SIG-M5 (cell line): Measurements from ENCODE around the gene SFXN5.
"Not testable (repeated sequence)": the region's sequence is repeated elsewhere in the genome, so short reads cannot be mapped to it uniquely, and the experiment has no call there.

Experiments used
- DNase-seq: peaks from one replicate; lab custom pipeline; 2025; lab: John Stamatoyannopoulos, UW

The SFXN5 gene

GRCh38 chr2:73100956-73101355 lies 29.4 kb upstream of the SFXN5 start:
- no peak for DNase-seq

GRCh38 chr2:73099486-73099885 lies 28.0 kb upstream of the SFXN5 start:
- no peak for DNase-seq

GRCh38 chr2:73095910-73096309 lies 24.4 kb upstream of the SFXN5 start:
- DNase-seq: no peak

- DNase-seq: not testable (repeated sequence)
Measured at GRCh38 chr2:73093601-73094218, 22.2 kb upstream of the SFXN5 start.

GRCh38 chr2:73092146-73092783 lies 20.8 kb upstream of the SFXN5 start:
- no peak for DNase-seq

GRCh38 chr2:73091696-73092095 lies 20.2 kb upstream of the SFXN5 start:
- DNase-seq: no peak

GRCh38 chr2:73091164-73091563 lies 19.7 kb upstream of the SFXN5 start:
- no peak for DNase-seq

- no peak for DNase-seq
Measured at GRCh38 chr2:73089270-73090030, 17.9 kb upstream of the SFXN5 start.

GRCh38 chr2:73088703-73089102 lies 17.2 kb upstream of the SFXN5 start:
- no peak for DNase-seq

- no peak for DNase-seq
Measured at GRCh38 chr2:73088211-73088610, 16.7 kb upstream of the SFXN5 start.

- no peak for DNase-seq
Measured at GRCh38 chr2:73087311-73087710, 15.8 kb upstream of the SFXN5 start.

- no peak for DNase-seq
Measured at GRCh38 chr2:73085691-73086090, 14.2 kb upstream of the SFXN5 start.

- DNase-seq: no peak
Measured at GRCh38 chr2:73084971-73085370, 13.5 kb upstream of the SFXN5 start.

GRCh38 chr2:73083886-73084800 lies 12.6 kb upstream of the SFXN5 start:
- no peak for DNase-seq

GRCh38 chr2:73082523-73083410 lies 11.3 kb upstream of the SFXN5 start:
- DNase-seq: no peak

- DNase-seq: no peak
Measured at GRCh38 chr2:73081181-73081671, 9.7 kb upstream of the SFXN5 start.

- no peak for DNase-seq
Measured at GRCh38 chr2:73080321-73081131, 9.0 kb upstream of the SFXN5 start.

GRCh38 chr2:73079636-73080035 lies 8.1 kb upstream of the SFXN5 start:
- no peak for DNase-seq

GRCh38 chr2:73078457-73079411 lies 7.2 kb upstream of the SFXN5 start:
- no peak for DNase-seq
